CD14-positive monocyte (primary cell): ENCODE measurements around the gene EXTL1. TPM values are rescaled to one million over a fixed set of nuclear protein-coding genes. Genes with fewer than 3 reads are reported as not detected.
A peak's percentile ranks its signal among the peaks of the same experiment; 100 is the strongest.

Experiments used
- DNase-seq, 3 donors: peaks; one replicate each; pipeline ENCODE4 v3.0.0-alpha.2; 2011 to 2022
- H2AFZ ChIP-seq: 2 replicates; pipeline ENCODE4 v1.6.0; 2012; ENCODE audit warnings: mild to moderate bottlenecking, low read depth, low read length, inconsistent platforms; ENCODE audit not compliant: insufficient read depth, poor library complexity, severe bottlenecking
- H3K27ac ChIP-seq, 2 donors: 1 replicate in 1 of 2; 2 replicates in 1 of 2; pipeline ENCODE4 v1.5.1; 2012 to 2013; ENCODE audit warnings: low read length in 2 of 2, control low read depth in 1 of 2, inconsistent platforms in 1 of 2, low read depth in 1 of 2, mild to moderate bottlenecking in 1 of 2
- H3K27me3 ChIP-seq, 2 donors: one replicate each; pipeline versions ENCODE4 v1.6.0 to v1.6.1; 2011 to 2013; ENCODE audit warnings: low read length in 2 of 2; ENCODE audit not compliant: control insufficient read depth in 2 of 2, insufficient read depth in 2 of 2
- H3K36me3 ChIP-seq, 2 donors: replicated peaks in 1 of 2; 1 replicate in 1 of 2; 2 replicates in 1 of 2; pipeline versions ENCODE4 v1.5.1 to v1.6.1; 2012 to 2013; ENCODE audit warnings: low read length in 2 of 2, control low read depth in 1 of 2, inconsistent platforms in 1 of 2, mild to moderate bottlenecking in 1 of 2; ENCODE audit not compliant: insufficient read depth in 2 of 2, control insufficient read depth in 1 of 2
- H3K4me1 ChIP-seq, 2 donors: 1 replicate in 1 of 2; 2 replicates in 1 of 2; pipeline versions ENCODE4 v1.5.1 to v1.6.1; 2012 to 2013; ENCODE audit warnings: low read length in 2 of 2, control low read depth in 1 of 2, inconsistent platforms in 1 of 2, mild to moderate bottlenecking in 1 of 2, moderate library complexity in 1 of 2; ENCODE audit not compliant: insufficient read depth in 2 of 2, control insufficient read depth in 1 of 2
- H3K4me2 ChIP-seq: replicated peaks from 2 replicates; pipeline ENCODE3; 2012; ENCODE audit warnings: low read length, moderate library complexity, mild to moderate bottlenecking; ENCODE audit not compliant: poor library complexity, severe bottlenecking; ENCODE audit errors: extremely low read depth
- H3K4me3 ChIP-seq, 3 experiments: fragments of 200-600 bp in 1 of 3; sonication (generic) in 1 of 3; replicated peaks in 1 of 3; 1 replicate in 2 of 3; 2 replicates in 1 of 3; pipeline ENCODE4 v1.5.1; 2011 to 2013; ENCODE audit warnings: low read length in 3 of 3, mild to moderate bottlenecking in 3 of 3, control low read depth in 2 of 3, low read depth in 2 of 3, inconsistent platforms in 1 of 3, moderate library complexity in 1 of 3
- H3K79me2 ChIP-seq: 2 replicates; pipeline ENCODE4 v1.6.0; 2012; ENCODE audit warnings: mild to moderate bottlenecking, control low read depth, inconsistent platforms, low read length, moderate library complexity; ENCODE audit not compliant: insufficient read depth
- H3K9ac ChIP-seq: 2 replicates; pipeline ENCODE4 v1.6.0; 2017; ENCODE audit warnings: low read length, mild to moderate bottlenecking; ENCODE audit not compliant: insufficient read depth, poor library complexity, severe bottlenecking
- H3K9me3 ChIP-seq, 2 donors: replicated peaks in 1 of 2; 1 replicate in 1 of 2; 2 replicates in 1 of 2; pipeline versions ENCODE4 v1.5.1 to v1.6.1; 2012 to 2013; ENCODE audit warnings: low read length in 2 of 2, control low read depth in 1 of 2; ENCODE audit not compliant: control insufficient read depth in 1 of 2, insufficient read depth in 1 of 2
- H4K20me1 ChIP-seq: 2 replicates; pipeline ENCODE4 v1.6.0; 2012; ENCODE audit warnings: mild to moderate bottlenecking, low read length, control low read depth, moderate library complexity; ENCODE audit not compliant: insufficient read depth
- H3K27ac Mint-ChIP-seq, 7 donors: one replicate each; pipeline ENCODE4 v1.8.0; 2020; ENCODE audit warnings: mild to moderate bottlenecking in 7 of 7, mixed read lengths in 7 of 7, moderate library complexity in 6 of 7, inconsistent platforms in 2 of 7
- H3K27me3 Mint-ChIP-seq, 3 donors: one replicate each; pipeline ENCODE4 v1.8.0; 2021 to 2022; ENCODE audit warnings: low read depth in 3 of 3, mild to moderate bottlenecking in 3 of 3, mixed read lengths in 3 of 3, moderate library complexity in 3 of 3, inconsistent platforms in 1 of 3
- H3K36me3 Mint-ChIP-seq, 2 donors: one replicate each; pipeline ENCODE4 v1.8.0; 2020; ENCODE audit warnings: mixed read lengths in 2 of 2, inconsistent platforms in 1 of 2, mild to moderate bottlenecking in 1 of 2
- H3K4me1 Mint-ChIP-seq: one replicate; pipeline ENCODE4 v1.8.0; 2020; ENCODE audit warnings: mild to moderate bottlenecking, mixed read lengths
- H3K4me3 Mint-ChIP-seq, 2 donors: one replicate each; pipeline ENCODE4 v1.8.0; 2020; ENCODE audit warnings: mild to moderate bottlenecking in 2 of 2, mixed read lengths in 2 of 2, moderate library complexity in 1 of 2
- H3K9me3 Mint-ChIP-seq, 7 donors: one replicate each; pipeline ENCODE4 v1.8.0; 2020 to 2022; ENCODE audit warnings: mixed read lengths in 7 of 7, mild to moderate bottlenecking in 6 of 7, moderate library complexity in 6 of 7, inconsistent platforms in 2 of 7
- CTCF ChIP-seq: fragments of 200-600 bp; IDR thresholded peaks from one replicate; pipeline ENCODE4 v1.8.0; 2022; ENCODE audit warnings: antibody characterized with exemption, mild to moderate bottlenecking
- WGBS: methylation state at CpG from one replicate; pipeline ENCODE4 v1.1.5; 2013; ENCODE audit warnings: missing lambda C conversion rate; ENCODE audit not compliant: insufficient coverage; 5-methylcytosine and 5-hydroxymethylcytosine counted together
- intact Hi-C, 2 donors: fragments of 100-400 bp; cut with micrococcal nuclease; formaldehyde crosslinking; loops; one replicate each; pipeline versions ENCODE4 v1.15.0 to v1.15.1; 2023
- polyA plus RNA-seq, 3 donors: library from polyadenylated mRNA; depleted of rRNA in 1 of 3; unstranded in 2 of 3; stranded (reverse) in 1 of 3; fragments of 300-500 nt in 2 of 3; fragments of >200 nt in 1 of 3; fragmentation: Illumina TruSeq in 2 of 3; gene quantifications; 1 replicate in 2 of 3; 2 replicates in 1 of 3; pipeline ENCODE4 v1.2.3, GENCODE V29; 2012 to 2021

The EXTL1 gene
- polyA plus RNA-seq, 3 donors, result not detected

- H3K4me1 ChIP-seq, result peaks cover 20 to 21% of the 10 kb centered on the region in 2 donors
- H3K79me2 ChIP-seq, result peaks cover 31% of the 10 kb centered on the region
- peaks cover 10% of the 10 kb centered on the region for H4K20me1 ChIP-seq
- no peak overlapping the region for H3K27ac ChIP-seq
- peak overlapping the region; percentile 6 for H3K9ac ChIP-seq
- no peaks in the 10 kb centered on the region for H3K9me3 Mint-ChIP-seq
- H3K4me2 ChIP-seq, result peak overlapping the region; percentile 34
- peak overlapping the region in 3 of 7 donors; percentile 13 to 53 (median 33) for H3K27ac Mint-ChIP-seq
- no peak overlapping the region for H3K4me3 ChIP-seq
- peaks cover 29% of the 10 kb centered on the region for H3K4me1 Mint-ChIP-seq
- peaks cover 23 to 62% of the 10 kb centered on the region in 2 donors for H3K36me3 ChIP-seq
- no peak for TF ChIP-seq CTCF
- H2AFZ ChIP-seq, result peak overlapping the region; percentile 15
- H3K27me3 Mint-ChIP-seq, result peaks cover 0 to 7% (median 0%) of the 10 kb centered on the region in 3 donors
- WGBS, result no CpG with 5 or more reads among the region's 6 CpGs
- no peaks in the 10 kb centered on the region for H3K27me3 ChIP-seq
- peak overlapping the region; percentile 3 to 84 for H3K4me3 Mint-ChIP-seq
- intact Hi-C loops, result no loop called here
- no peaks in the 10 kb centered on the region for H3K9me3 ChIP-seq
- DNase-seq, result no peak
- peaks cover 44 to 49% of the 10 kb centered on the region in 2 donors for H3K36me3 Mint-ChIP-seq
Measured at GRCh38 chr1:25990251-25990650, 31.3 kb upstream of the EXTL1 start.

GRCh38 chr1:25990702-25991395, 30.7 kb upstream of the EXTL1 start:
- peaks cover 39 to 45% of the 10 kb centered on the region in 2 donors for H3K36me3 Mint-ChIP-seq
- H3K4me1 ChIP-seq, result peaks cover 20 to 25% of the 10 kb centered on the region in 2 donors

More at GRCh38 chr1:25990702-25991395, 30.7 kb upstream of the EXTL1 start:
- Histone ChIP-seq H3K79me2 (peaks cover 37% of the 10 kb centered on the region), H2AFZ (peak overlapping the region; percentile 15), H3K4me3 (no peak overlapping the region), H3K9me3 (no peaks in the 10 kb centered on the region), H4K20me1 (peaks cover 10% of the 10 kb centered on the region), H3K4me2 (peak overlapping the region; percentile 34), H3K27ac (no peak overlapping the region), H3K9ac (peak overlapping the region; percentile 6), H3K27me3 (no peaks in the 10 kb centered on the region), H3K36me3 (peaks cover 17 to 56% of the 10 kb centered on the region in 2 donors)
- intact Hi-C loops, result no loop called here
- peaks cover 31% of the 10 kb centered on the region for H3K4me1 Mint-ChIP-seq
- DNase-seq, result no peak
- H3K27me3 Mint-ChIP-seq, result peaks cover 0 to 7% (median 0%) of the 10 kb centered on the region in 3 donors
- WGBS, result 59% methylated on average over 7 of the region's 15 CpGs
- H3K4me3 Mint-ChIP-seq, result peak overlapping the region; percentile 3 to 84
- TF ChIP-seq CTCF, result no peak
- no peaks in the 10 kb centered on the region for H3K9me3 Mint-ChIP-seq
- peak overlapping the region in 4 of 7 donors; percentile 13 to 82 (median 34) for H3K27ac Mint-ChIP-seq
